Spleen (tissue), 11 donors: ENCODE data around the gene CDYL2. TPM values are rescaled to one million over a fixed set of nuclear protein-coding genes. Genes with fewer than 3 reads are reported as not detected.

Experiments
- DNase-seq: peaks from one replicate; pipeline ENCODE4 v3.0.0-alpha.2; 2020
- H3K27ac ChIP-seq, 8 donors: fragments of 200-600 bp; sonication (generic) in 7 of 8; 1 replicate in 4 of 8; 2 replicates in 4 of 8; pipeline versions ENCODE4 v1.5.0 to v1.8.0; 2016 to 2021; ENCODE audit warnings: inconsistent platforms in 4 of 8, mild to moderate bottlenecking in 4 of 8, moderate library complexity in 1 of 8
- H3K27me3 ChIP-seq, 7 donors: fragments of 200-600 bp; sonication (generic) in 6 of 7; replicated peaks in 1 of 7; 1 replicate in 4 of 7; 2 replicates in 3 of 7; pipeline versions ENCODE4 v1.5.0 to v1.8.0; 2016 to 2021; ENCODE audit warnings: inconsistent platforms in 3 of 7, mild to moderate bottlenecking in 1 of 7
- H3K36me3 ChIP-seq, 6 donors: fragments of 200-600 bp; sonication (generic) in 5 of 6; 1 replicate in 4 of 6; 2 replicates in 2 of 6; pipeline versions ENCODE4 v1.5.0 to v1.8.0; 2016 to 2021; ENCODE audit warnings: inconsistent platforms in 2 of 6
- H3K4me1 ChIP-seq, 6 donors: fragments of 200-600 bp; sonication (generic) in 5 of 6; 1 replicate in 3 of 6; 2 replicates in 3 of 6; pipeline versions ENCODE4 v1.5.0 to v1.8.0; 2016 to 2021; ENCODE audit warnings: inconsistent platforms in 3 of 6
- H3K4me3 ChIP-seq, 8 donors: fragments of 200-600 bp; sonication (generic) in 7 of 8; 1 replicate in 4 of 8; 2 replicates in 4 of 8; pipeline versions ENCODE4 v1.5.0 to v1.8.0; 2016 to 2021; ENCODE audit warnings: inconsistent platforms in 4 of 8, mild to moderate bottlenecking in 4 of 8, moderate library complexity in 2 of 8
- H3K9me3 ChIP-seq, 8 donors: fragments of 200-600 bp; sonication (generic) in 7 of 8; 1 replicate in 4 of 8; 2 replicates in 4 of 8; pipeline versions ENCODE4 v1.5.0 to v1.8.0; 2016 to 2021; ENCODE audit warnings: inconsistent platforms in 4 of 8
- POLR2A ChIP-seq, 3 donors: fragments of 450-650 bp; IDR thresholded peaks; one replicate each; pipeline ENCODE4 v1.5.1; 2017; ENCODE audit warnings: antibody characterized with exemption in 3 of 3, mild to moderate bottlenecking in 1 of 3
- POLR2AphosphoS5 ChIP-seq, 3 donors: sonication (generic); formaldehyde crosslinking; IDR thresholded peaks; one replicate each; pipeline ENCODE4 v1.5.1; 2017; ENCODE audit warnings: antibody characterized with exemption in 3 of 3
- WGBS, 5 donors: extraction: QIAGEN DNeasy Blood & Tissue Kit in 3 of 5; methylation state at CpG; one replicate each; pipeline versions ENCODE4 v1.1.5 to v1.1.7; 2013 to 2018; 5-methylcytosine and 5-hydroxymethylcytosine counted together
- intact Hi-C: fragments of 100-400 bp; cut with DNase I; formaldehyde crosslinking; loops from one replicate; pipeline ENCODE4 v1.15.0; 2023; ENCODE audit warnings: low total_unique reads
- polyA plus RNA-seq, 3 donors: library from polyadenylated mRNA; stranded (reverse); fragments of 200-250 nt; gene quantifications; one replicate each; pipeline ENCODE4 v1.2.1, GENCODE V29; 2013
- total RNA-seq, 7 donors: library from RNA; depleted of rRNA in 3 of 7; stranded (reverse); fragments of >200 nt in 3 of 7; fragmentation: NEBNext Ultra II Directional in 4 of 7; extraction: Animal tissue kit (Norgen Biotek cat#: 25700) in 4 of 7; gene quantifications; one replicate each; pipeline versions ENCODE4 v1.1.0 to v1.2.1, GENCODE V29; 2016 to 2021
- TF ChIP-seq, protein P1 (sequence below), 11 experiments: fragments of 200-600 bp in 7 of 11; fragments of 450-650 bp in 4 of 11; sonication (generic) in 4 of 11; IDR thresholded peaks in 8 of 11; conservative IDR thresholded peaks in 3 of 11; 1 replicate in 7 of 11; 2 replicates in 4 of 11; pipeline versions ENCODE4 v1.4.0 to v1.8.0; 2016 to 2021; ENCODE audit warnings: antibody characterized with exemption in 11 of 11, inconsistent platforms in 4 of 11, mild to moderate bottlenecking in 1 of 11
- donor health status: healthy with polysubstance abuse.
- donor health status: DM: no; HTN: no; CAD: no; lungs with moderate emphysema.
- donor health status: DM: no; HTN: no; CAD: no.
- donor health status: Bipolar disorder and iron deficiency.
- donor health status: healthy.
- donor health status: DM: no; HTN: no; CAD: no.
- donor health status: DM: yes; HTN: yes; CAD: no.

Gene CDYL2
- total and polyA plus RNA-seq, 10 donors = 1.4 to 28.3 (median 12.5) TPM

DNA sequence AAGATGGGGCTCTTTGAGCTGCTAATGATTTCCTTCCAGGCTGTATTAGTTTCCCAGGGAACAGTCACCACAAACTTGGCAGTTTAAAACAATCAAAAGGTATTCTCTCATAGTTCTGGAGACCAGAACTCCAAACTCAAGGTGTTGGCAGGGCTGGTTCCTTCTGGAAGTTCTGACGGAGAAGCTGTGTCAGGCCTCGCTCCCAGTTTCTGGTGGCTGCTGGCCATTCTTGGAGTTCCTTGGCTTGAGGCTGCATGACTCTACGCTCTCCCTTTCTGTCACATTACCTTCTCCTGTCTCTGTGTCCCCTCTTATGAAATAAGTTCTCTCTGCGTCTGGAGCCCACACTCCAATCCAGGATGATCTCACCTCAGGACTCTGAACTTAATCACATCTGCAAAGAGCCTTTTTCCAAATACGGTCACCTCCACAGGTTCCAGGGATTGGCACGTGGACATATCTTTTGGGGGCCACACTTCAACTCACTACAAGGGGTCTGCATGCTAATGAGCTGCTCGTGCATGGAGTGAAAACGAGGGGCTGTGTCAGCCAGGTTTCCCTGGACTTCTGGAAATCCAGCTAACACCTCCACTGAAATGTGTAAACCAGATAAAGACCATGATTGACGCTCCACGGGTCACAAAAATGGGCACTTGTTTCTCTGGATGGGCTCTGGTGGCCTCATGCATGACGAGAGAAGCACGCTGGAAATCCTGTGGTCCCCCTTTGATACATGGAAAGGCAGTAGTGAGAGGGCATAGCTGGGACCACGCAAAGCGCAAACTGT lies 185.3 kb downstream of the CDYL2 start:
- no peak overlapping the region for H3K27ac ChIP-seq
- TF ChIP-seq POLR2AphosphoS5 (IDR thresholded peaks at IDR 0.05) (no peak), POLR2A (IDR thresholded peaks at IDR 0.05) (no peak)
- TF ChIP-seq, protein P1, sequence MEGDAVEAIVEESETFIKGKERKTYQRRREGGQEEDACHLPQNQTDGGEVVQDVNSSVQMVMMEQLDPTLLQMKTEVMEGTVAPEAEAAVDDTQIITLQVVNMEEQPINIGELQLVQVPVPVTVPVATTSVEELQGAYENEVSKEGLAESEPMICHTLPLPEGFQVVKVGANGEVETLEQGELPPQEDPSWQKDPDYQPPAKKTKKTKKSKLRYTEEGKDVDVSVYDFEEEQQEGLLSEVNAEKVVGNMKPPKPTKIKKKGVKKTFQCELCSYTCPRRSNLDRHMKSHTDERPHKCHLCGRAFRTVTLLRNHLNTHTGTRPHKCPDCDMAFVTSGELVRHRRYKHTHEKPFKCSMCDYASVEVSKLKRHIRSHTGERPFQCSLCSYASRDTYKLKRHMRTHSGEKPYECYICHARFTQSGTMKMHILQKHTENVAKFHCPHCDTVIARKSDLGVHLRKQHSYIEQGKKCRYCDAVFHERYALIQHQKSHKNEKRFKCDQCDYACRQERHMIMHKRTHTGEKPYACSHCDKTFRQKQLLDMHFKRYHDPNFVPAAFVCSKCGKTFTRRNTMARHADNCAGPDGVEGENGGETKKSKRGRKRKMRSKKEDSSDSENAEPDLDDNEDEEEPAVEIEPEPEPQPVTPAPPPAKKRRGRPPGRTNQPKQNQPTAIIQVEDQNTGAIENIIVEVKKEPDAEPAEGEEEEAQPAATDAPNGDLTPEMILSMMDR (IDR thresholded peaks at IDR 0.05 in 8 of 11, conservative IDR thresholded peaks at IDR 0.05 in 3 of 11) = no peak
- H3K36me3 ChIP-seq = peaks cover 0 to 58% (median 6%) of the 10 kb centered on the region in 6 donors
- no peaks in the 10 kb centered on the region for H3K27me3 ChIP-seq
- no peak for DNase-seq
- 89 to 95% (median 93%) methylated on average over 14 of the region's 14 CpGs for WGBS, 5 donors
- H3K4me3 ChIP-seq = no peak overlapping the region
- H3K9me3 ChIP-seq = peaks cover 0 to 3% (median under 1%) of the 10 kb centered on the region in 8 donors
- H3K4me1 ChIP-seq = no peaks in the 10 kb centered on the region
- intact Hi-C loops = no loop called here

DNA sequence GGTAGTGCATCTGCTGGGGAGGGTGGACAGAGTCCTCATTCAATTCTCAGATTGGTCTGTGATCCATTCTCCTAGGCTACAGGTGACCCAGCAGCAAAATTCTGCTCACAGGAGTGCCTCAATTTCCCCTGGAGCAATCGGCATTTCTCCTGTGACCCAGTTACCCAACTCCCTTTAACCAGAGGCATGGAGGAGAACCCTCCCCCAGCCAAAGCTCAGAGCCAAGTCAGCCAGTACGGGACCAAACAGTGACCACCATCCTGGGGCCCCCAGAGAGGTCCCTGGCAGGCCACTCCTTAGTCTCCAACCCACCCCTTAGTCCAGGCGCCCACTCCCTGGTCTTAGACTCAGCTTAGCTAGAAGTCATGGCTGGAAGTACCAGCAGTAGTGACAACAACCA lies 188.0 kb downstream of the CDYL2 start:
- Histone ChIP-seq H3K4me1 (no peaks in the 10 kb centered on the region), H3K27ac (no peak overlapping the region), H3K27me3 (no peaks in the 10 kb centered on the region), H3K4me3 (no peak overlapping the region), H3K36me3 (peaks cover 0 to 75% (median 11%) of the 10 kb centered on the region in 6 donors), H3K9me3 (no peaks in the 10 kb centered on the region)
- 92 to 100% (median 95%) methylated on average over 2 to 3 of the region's 3 CpGs for WGBS, 5 donors
- intact Hi-C loops = no loop called here
- TF ChIP-seq, protein P1 (IDR thresholded peaks at IDR 0.05 in 8 of 11, conservative IDR thresholded peaks at IDR 0.05 in 3 of 11) = no peak
- TF ChIP-seq POLR2A (IDR thresholded peaks at IDR 0.05) (no peak), POLR2AphosphoS5 (IDR thresholded peaks at IDR 0.05) (no peak)
- no peak for DNase-seq

DNA sequence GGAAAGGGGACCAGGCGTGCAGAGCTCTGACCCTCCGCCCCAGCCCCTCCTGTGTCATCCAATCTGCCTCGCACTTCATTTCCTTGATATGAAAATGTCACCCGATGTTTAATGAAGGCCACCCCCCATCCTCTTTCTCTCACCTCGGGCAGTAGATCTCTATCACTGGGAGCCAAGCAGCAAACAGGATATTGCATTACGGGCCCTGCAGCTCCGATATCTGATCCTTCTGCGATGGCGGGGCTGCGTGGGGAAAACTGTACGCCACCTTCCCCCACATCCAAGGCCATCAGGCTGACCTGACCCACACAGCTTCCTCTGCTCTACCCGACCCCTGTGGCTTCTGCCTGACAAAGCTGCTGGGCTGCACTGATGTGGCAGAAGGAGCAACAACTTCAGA lies 188.7 kb downstream of the CDYL2 start:
- no peaks in the 10 kb centered on the region for H3K4me1 ChIP-seq
- DNase-seq = no peak
- 67 to 85% (median 76%) methylated on average over 11 to 12 of the region's 12 CpGs for WGBS, 5 donors
- H3K9me3 ChIP-seq = no peaks in the 10 kb centered on the region
- H3K36me3 ChIP-seq = peaks cover 0 to 79% (median 12%) of the 10 kb centered on the region in 6 donors
- no peak overlapping the region for H3K4me3 ChIP-seq
- no peaks in the 10 kb centered on the region for H3K27me3 ChIP-seq
- H3K27ac ChIP-seq = no peak overlapping the region
- TF ChIP-seq, protein P1 (IDR thresholded peaks at IDR 0.05 in 8 of 11, conservative IDR thresholded peaks at IDR 0.05 in 3 of 11) = no peak
- TF ChIP-seq POLR2AphosphoS5 (IDR thresholded peaks at IDR 0.05) = no peak
- TF ChIP-seq POLR2A (IDR thresholded peaks at IDR 0.05) = no peak
- intact Hi-C loops = no loop called here

DNA sequence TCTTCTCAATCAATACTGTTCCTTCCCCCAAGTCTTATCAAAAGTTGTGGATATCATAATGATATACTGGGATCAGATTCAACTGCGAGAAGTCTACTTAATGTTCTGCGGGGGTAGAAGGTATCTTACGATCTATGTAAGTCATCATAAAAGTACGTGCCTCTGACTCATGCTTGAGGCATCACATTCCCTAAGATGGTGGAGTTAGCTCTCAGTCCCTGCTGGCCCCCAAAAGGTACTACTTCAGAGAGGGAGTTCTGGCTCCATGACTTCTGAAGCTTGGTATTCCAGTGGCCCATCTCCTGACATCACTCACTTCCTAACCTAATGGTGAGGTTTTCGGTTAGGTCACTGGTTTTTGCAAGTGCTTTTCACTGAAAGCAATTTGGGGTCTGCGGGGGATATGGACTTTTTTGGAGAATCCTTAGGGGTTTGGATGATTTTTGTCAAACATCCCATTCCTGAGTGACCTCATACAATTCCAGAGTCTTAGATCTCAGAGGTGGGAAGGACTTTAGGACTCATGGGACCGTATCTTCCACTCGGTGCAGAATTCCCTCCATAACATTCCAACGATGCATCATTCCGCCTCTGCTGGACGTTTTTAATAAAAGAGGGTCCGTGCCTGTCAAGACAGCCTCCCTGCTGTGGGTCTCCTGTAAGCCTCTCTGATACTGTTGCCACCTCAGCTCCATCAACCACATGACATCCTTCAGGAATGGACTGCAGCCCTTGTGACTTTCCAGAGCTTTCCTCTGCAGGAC lies 189.3 kb downstream of the CDYL2 start:
- no peaks in the 10 kb centered on the region for H3K4me1 ChIP-seq
- 95 to 97% (median 96%) methylated on average over 12 of the region's 12 CpGs for WGBS, 5 donors
- no peak overlapping the region for H3K27ac ChIP-seq
- no peaks in the 10 kb centered on the region for H3K27me3 ChIP-seq
- no peaks in the 10 kb centered on the region for H3K9me3 ChIP-seq
- DNase-seq = no peak
- TF ChIP-seq POLR2AphosphoS5 (IDR thresholded peaks at IDR 0.05) (no peak), POLR2A (IDR thresholded peaks at IDR 0.05) (no peak)
- TF ChIP-seq, protein P1 (IDR thresholded peaks at IDR 0.05 in 8 of 11, conservative IDR thresholded peaks at IDR 0.05 in 3 of 11) = no peak
- no peak overlapping the region for H3K4me3 ChIP-seq
- intact Hi-C loops = no loop called here
- peaks cover 0 to 79% (median 12%) of the 10 kb centered on the region in 6 donors for H3K36me3 ChIP-seq
